ENCODE data around the gene AIPL1.

AIPL1 gene

DNA sequence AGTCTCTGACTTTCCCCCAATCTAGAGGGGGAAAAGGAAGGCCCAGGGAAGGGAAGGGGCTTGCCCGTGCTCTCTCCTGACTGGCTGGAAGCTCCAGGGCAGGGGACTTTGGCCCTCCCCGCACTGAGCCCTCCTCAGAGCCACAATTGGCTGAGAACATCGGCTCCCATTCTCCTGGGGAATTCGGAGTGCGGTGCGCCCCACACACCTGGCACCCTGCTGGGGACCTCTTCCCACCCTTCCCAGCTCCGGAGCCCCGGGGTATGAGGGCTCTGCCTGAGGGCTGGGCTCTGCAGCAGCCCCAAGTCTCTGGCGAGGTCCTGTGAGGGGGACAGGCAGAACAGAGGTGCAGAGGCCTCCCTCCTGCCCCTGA, 45.4 kb upstream of the AIPL1 start:
- no peaks in the 10 kb centered on the region for H3K9me2 ChIP-seq (replicated peaks; ENCODE audit: insufficient read depth, low read length)
- TF ChIP-seq EZH2phosphoT487 (IDR thresholded peaks at IDR 0.05; ENCODE audit: low read length) (no peak), EZH2 (optimal IDR thresholded peaks at IDR 0.05; ENCODE audit: low read depth, low read length) (no peak)
- TF ChIP-seq, protein P1, sequence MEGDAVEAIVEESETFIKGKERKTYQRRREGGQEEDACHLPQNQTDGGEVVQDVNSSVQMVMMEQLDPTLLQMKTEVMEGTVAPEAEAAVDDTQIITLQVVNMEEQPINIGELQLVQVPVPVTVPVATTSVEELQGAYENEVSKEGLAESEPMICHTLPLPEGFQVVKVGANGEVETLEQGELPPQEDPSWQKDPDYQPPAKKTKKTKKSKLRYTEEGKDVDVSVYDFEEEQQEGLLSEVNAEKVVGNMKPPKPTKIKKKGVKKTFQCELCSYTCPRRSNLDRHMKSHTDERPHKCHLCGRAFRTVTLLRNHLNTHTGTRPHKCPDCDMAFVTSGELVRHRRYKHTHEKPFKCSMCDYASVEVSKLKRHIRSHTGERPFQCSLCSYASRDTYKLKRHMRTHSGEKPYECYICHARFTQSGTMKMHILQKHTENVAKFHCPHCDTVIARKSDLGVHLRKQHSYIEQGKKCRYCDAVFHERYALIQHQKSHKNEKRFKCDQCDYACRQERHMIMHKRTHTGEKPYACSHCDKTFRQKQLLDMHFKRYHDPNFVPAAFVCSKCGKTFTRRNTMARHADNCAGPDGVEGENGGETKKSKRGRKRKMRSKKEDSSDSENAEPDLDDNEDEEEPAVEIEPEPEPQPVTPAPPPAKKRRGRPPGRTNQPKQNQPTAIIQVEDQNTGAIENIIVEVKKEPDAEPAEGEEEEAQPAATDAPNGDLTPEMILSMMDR (IDR thresholded peaks at IDR 0.05; ENCODE audit: low read length): no peak
- no peak overlapping the region for H2AFZ ChIP-seq (ENCODE audit: low read length)
- H3K4me3 ChIP-seq (ENCODE audit: low read length): no peak overlapping the region
- no peak overlapping the region for H3K9ac ChIP-seq (ENCODE audit: low read length)
- DNase-seq: no peak
- H3K27me3 ChIP-seq (replicated peaks; ENCODE audit: insufficient read depth, low read length): peaks cover 62% of the 10 kb centered on the region
- H3F3A ChIP-seq (ENCODE audit: insufficient read depth, low read length): no peaks in the 10 kb centered on the region
- no peaks in the 10 kb centered on the region for H3K9me3 ChIP-seq (replicated peaks; ENCODE audit: insufficient read depth, low read length)
- no peak overlapping the region for H3K4me2 ChIP-seq (ENCODE audit: low read depth, low read length)
- no peak overlapping the region for H3K27ac ChIP-seq (ENCODE audit: low read length)
- no peaks in the 10 kb centered on the region for H4K20me1 ChIP-seq (ENCODE audit: insufficient read depth, low read length)
- H3K36me3 ChIP-seq (replicated peaks; ENCODE audit: insufficient read depth, low read length): no peaks in the 10 kb centered on the region
- no peaks in the 10 kb centered on the region for H3K79me2 ChIP-seq (ENCODE audit: low read length)
- no peaks in the 10 kb centered on the region for H3K4me1 ChIP-seq (ENCODE audit: low read length)

DNA sequence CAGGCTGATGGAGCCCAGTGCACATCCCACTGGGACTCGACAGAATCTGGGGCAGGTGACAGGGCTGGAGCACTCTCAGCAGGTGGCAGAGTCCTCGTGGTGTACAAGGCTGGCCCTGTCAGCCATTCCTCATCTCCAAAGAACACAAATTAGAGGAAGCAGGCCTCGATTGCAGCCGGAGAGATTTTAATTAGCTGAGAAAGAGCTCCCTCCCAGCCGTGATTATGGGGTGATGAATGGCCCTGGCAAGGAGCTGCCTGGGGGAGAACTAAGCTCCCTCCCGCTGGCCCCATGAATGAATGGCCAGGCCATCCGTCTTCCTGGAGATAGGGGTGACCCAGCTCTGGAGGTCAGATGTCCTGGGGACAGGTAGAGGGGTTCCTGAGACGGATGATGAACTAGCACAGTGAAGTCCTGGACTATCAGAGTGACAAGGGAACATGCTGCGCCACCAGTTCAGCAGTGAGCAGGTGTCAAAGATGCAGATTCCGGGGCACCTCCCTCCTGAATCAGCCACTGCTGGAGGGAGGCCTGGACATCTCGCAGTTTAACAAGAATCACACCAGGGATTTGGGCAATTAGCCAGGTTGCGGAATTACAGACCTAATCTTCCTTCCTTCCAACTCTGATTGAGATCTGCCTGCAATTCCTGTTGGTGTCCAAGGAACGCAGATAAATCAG, 44.8 kb upstream of the AIPL1 start:
- H3K36me3 ChIP-seq (replicated peaks; ENCODE audit: insufficient read depth, low read length): no peaks in the 10 kb centered on the region
- H3K27ac ChIP-seq (ENCODE audit: low read length): no peak overlapping the region
- H3K79me2 ChIP-seq (ENCODE audit: low read length): no peaks in the 10 kb centered on the region
- TF ChIP-seq EZH2 (optimal IDR thresholded peaks at IDR 0.05; ENCODE audit: low read depth, low read length): no peak
- TF ChIP-seq, protein P1 (IDR thresholded peaks at IDR 0.05; ENCODE audit: low read length): no peak
- TF ChIP-seq EZH2phosphoT487 (IDR thresholded peaks at IDR 0.05; ENCODE audit: low read length): no peak
- H3K4me1 ChIP-seq (ENCODE audit: low read length): no peaks in the 10 kb centered on the region
- no peaks in the 10 kb centered on the region for H4K20me1 ChIP-seq (ENCODE audit: insufficient read depth, low read length)
- H3K27me3 ChIP-seq (replicated peaks; ENCODE audit: insufficient read depth, low read length): peaks cover 65% of the 10 kb centered on the region
- H3K9me2 ChIP-seq (replicated peaks; ENCODE audit: insufficient read depth, low read length): no peaks in the 10 kb centered on the region
- no peak overlapping the region for H3K4me2 ChIP-seq (ENCODE audit: low read depth, low read length)
- H2AFZ ChIP-seq (ENCODE audit: low read length): no peak overlapping the region
- no peaks in the 10 kb centered on the region for H3K9me3 ChIP-seq (replicated peaks; ENCODE audit: insufficient read depth, low read length)
- no peak overlapping the region for H3K4me3 ChIP-seq (ENCODE audit: low read length)
- no peak for DNase-seq
- no peaks in the 10 kb centered on the region for H3F3A ChIP-seq (ENCODE audit: insufficient read depth, low read length)
- H3K9ac ChIP-seq (ENCODE audit: low read length): no peak overlapping the region

DNA sequence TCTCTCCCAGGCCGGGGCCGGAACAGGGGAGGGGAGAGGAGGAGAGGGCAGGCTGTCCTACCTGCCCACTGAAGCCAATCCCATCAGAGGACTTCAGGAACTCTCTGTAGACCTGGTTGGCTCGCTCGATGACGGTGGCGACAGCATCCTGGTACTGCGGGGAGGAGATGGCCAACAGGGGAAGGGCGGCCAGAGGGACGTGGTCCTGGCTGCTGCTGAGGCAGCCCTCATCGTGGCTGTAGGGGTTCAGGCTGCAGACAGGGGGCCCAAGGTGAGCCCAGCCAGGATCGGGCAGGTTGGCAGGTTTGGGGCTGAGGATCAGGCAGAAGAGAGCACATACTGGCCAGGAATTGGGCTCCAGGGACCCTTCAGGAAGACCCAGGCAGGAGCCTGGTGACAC, 43.6 kb upstream of the AIPL1 start:
- Histone ChIP-seq H3K27ac (ENCODE audit: low read length) (no peak overlapping the region), H3K4me3 (ENCODE audit: low read length) (no peak overlapping the region), H3K4me1 (ENCODE audit: low read length) (no peaks in the 10 kb centered on the region), H3K9me2 (replicated peaks; ENCODE audit: insufficient read depth, low read length) (no peaks in the 10 kb centered on the region), H3F3A (ENCODE audit: insufficient read depth, low read length) (no peaks in the 10 kb centered on the region), H4K20me1 (ENCODE audit: insufficient read depth, low read length) (no peaks in the 10 kb centered on the region), H3K4me2 (ENCODE audit: low read depth, low read length) (no peak overlapping the region), H3K9ac (ENCODE audit: low read length) (no peak overlapping the region), H2AFZ (ENCODE audit: low read length) (no peak overlapping the region), H3K36me3 (replicated peaks; ENCODE audit: insufficient read depth, low read length) (no peaks in the 10 kb centered on the region), H3K9me3 (replicated peaks; ENCODE audit: insufficient read depth, low read length) (no peaks in the 10 kb centered on the region), H3K79me2 (ENCODE audit: low read length) (no peaks in the 10 kb centered on the region), H3K27me3 (replicated peaks; ENCODE audit: insufficient read depth, low read length) (peaks cover 56% of the 10 kb centered on the region)
- DNase-seq: no peak
- TF ChIP-seq EZH2 (optimal IDR thresholded peaks at IDR 0.05; ENCODE audit: low read depth, low read length) (no peak), EZH2phosphoT487 (IDR thresholded peaks at IDR 0.05; ENCODE audit: low read length) (no peak)
- TF ChIP-seq, protein P1 (IDR thresholded peaks at IDR 0.05; ENCODE audit: low read length): no peak
